NOMO-1 treated with dmso at 0.1 percent for 144 hours (cell line): ENCODE measurements around the gene ADNP.

ENCODE experiments used
- DNase-seq: peaks from one replicate; lab custom pipeline; 2025; ENCODE audit not compliant: unreplicated experiment; lab: John Stamatoyannopoulos, UW

ADNP gene

GRCh38 chr20:50874111-50874757 is 57.0 kb downstream of the ADNP start:
- DNase-seq: no peak

GRCh38 chr20:50873585-50873984 is 57.7 kb downstream of the ADNP start:
- no peak for DNase-seq

GRCh38 chr20:50872560-50873425 is 58.4 kb downstream of the ADNP start:
- DNase-seq: no peak

- DNase-seq: no peak
These were observed 60.6 kb downstream of the ADNP start for GRCh38 chr20:50870561-50871161.

- no peak for DNase-seq
These were observed 62.4 kb downstream of the ADNP start for GRCh38 chr20:50868509-50869495.

DNA sequence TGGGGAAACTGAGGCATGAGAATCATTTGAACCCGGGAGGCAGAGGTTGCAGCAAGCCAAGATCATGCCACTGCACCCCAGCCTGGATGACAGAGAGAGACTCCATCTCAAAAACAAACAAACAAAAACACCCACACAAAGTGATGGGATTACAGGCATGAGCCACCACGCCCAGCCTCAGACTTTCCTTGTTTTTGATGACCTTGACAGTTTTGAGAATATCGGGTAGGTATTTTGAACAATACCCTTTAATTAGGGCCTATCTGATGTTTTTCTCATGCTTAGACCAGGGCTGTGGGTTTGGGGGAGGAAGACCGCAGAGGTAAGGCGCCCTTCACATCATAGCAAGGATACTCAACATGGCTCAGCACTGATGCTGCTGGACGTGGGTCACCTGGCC is 63.4 kb downstream of the ADNP start:
- DNase-seq: no peak

GRCh38 chr20:50866831-50867230 is 64.4 kb downstream of the ADNP start:
- DNase-seq: no peak

DNA sequence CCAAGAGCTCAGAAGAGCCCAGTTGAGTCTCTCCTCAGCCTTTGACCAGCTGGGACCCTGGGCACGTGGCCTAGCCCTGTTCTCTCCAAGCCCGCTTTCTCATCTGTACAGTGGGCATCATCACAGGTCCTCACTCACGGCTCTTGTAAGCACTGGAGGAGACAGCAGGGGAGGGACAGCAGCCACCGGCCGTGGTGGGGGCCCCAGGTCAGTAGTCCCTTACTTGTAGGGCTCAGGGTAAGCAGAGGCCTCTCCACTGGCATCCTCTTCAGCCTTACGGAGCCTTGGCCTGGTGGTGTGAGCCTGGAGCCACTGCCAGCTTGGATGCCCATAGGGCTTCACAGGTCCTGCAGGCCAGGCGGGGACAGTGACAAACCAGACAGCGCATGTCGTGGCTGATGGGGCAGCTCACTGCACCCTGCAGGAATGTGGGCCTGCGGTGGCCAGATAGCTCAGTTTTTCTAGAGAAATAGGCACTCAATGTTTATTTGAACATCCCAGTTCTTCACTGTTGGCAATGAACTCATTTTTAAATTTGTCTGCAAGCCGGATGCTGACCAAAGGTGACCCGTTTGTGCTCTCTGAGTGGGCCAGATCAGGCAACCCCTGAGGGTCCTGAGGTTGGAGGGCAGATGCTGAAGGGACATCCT is 65.1 kb downstream of the ADNP start:
- no peak for DNase-seq

DNA sequence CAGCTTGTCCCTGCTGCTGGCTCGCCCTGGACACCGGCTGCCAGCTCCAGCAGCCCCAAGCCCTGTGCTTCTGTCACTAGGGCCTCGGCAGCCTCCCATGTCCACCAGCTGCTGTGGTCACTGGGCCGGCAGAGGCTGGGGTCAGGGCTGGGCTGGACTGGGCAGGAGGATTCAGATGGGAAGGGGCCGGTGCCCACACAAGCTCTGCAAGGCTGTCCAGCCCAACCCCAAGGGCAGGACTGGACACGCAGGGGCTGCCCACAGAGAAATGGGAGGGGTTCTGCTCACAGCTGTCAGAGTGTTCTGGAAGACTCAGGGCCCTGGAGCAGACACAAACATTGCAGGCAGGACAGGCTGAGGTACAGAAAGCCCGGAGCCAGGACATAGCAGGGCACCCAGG is 65.6 kb downstream of the ADNP start:
- DNase-seq: no peak

- DNase-seq: no peak
These were observed 66.1 kb downstream of the ADNP start for GRCh38 chr20:50865114-50865513.

DNA sequence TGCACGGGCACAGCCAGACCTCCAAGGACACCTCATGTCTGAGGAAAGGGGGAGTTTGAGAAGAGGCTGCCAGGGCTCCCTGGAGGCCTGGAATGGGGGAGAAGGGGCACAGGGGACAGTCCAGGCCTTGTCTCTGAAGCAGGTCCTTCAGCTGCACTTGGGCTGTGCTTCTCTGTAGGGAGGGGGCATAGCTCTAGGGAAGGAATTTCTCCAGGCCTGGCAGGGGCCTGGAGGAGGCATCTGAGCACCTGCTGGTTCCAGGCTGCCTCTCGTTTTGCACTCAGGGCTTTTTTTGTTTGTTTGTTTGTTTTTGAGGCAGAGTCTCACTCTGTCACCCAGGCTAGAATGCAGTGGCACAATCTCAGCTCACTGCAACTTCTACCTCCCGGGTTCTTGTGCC is 68.7 kb downstream of the ADNP start:
- no peak for DNase-seq

GRCh38 chr20:50861012-50861411 is 70.2 kb downstream of the ADNP start:
- no peak for DNase-seq

- no peak for DNase-seq
These were observed 72.1 kb downstream of the ADNP start for GRCh38 chr20:50859161-50859560.

DNA sequence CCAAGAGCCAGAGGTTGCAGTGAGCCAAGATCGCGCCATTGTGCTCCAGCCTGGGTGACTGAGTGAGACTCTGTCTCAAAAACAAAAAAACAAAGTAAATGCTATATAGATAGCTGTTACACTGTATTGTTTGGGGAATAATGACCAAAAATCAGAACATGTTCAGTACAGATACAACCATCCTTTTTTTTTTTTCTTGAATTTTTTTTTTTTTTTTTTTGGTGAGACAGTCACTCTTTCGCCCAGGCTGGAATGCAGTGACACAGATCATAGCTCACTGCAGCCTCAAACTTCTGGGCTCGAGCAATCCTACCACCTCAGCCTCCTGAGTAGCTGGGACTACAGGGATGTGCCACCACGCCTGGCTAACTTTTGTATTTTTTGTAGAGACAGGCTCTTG is 72.7 kb downstream of the ADNP start:
- no peak for DNase-seq

DNA sequence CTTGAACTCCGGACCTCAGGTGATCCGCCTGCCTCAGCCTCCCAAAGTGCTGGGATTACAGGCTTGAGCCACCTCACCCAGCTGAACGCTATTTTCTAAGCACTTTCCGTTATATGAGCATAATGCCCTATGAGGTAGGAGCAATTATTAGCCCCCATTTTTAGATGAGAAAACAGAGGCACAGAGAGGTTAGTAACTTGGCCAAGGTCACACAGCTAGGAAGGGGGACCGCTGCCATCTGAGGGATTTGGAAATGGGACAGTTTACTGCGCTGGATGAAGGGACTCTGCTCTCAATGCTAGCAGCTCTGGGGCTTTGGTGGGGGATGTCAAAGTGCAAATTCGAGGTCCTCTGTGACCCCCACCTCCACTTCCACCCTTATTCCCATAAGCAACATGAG is 73.9 kb downstream of the ADNP start:
- DNase-seq: no peak

DNA sequence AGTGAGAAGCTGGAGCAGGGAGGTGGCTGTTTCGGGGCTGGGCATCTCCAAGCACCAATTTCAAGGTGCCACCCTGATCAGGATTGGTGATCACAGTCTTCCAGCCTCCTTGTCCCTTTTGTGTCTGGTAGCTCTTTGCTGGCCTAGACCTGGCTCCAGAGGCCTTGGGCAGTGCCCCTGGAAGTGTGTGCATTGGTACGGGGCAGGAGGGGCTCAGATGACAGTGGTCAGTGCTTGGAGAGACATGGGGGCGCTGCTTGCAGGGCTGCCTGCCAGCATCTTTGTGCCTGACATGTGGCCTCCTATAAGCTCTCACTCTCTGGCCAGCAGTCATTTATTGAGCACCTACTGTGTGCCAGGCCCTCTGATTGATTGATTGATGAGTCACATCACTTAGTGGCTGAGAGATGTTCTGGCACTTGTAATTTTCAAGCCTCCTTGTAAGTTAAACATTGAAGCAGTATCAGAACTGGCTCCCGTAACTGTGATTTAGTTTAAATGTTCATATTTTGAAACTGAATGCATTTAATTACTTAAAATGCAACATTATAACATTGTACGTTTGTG is 74.7 kb downstream of the ADNP start:
- no peak for DNase-seq

DNA sequence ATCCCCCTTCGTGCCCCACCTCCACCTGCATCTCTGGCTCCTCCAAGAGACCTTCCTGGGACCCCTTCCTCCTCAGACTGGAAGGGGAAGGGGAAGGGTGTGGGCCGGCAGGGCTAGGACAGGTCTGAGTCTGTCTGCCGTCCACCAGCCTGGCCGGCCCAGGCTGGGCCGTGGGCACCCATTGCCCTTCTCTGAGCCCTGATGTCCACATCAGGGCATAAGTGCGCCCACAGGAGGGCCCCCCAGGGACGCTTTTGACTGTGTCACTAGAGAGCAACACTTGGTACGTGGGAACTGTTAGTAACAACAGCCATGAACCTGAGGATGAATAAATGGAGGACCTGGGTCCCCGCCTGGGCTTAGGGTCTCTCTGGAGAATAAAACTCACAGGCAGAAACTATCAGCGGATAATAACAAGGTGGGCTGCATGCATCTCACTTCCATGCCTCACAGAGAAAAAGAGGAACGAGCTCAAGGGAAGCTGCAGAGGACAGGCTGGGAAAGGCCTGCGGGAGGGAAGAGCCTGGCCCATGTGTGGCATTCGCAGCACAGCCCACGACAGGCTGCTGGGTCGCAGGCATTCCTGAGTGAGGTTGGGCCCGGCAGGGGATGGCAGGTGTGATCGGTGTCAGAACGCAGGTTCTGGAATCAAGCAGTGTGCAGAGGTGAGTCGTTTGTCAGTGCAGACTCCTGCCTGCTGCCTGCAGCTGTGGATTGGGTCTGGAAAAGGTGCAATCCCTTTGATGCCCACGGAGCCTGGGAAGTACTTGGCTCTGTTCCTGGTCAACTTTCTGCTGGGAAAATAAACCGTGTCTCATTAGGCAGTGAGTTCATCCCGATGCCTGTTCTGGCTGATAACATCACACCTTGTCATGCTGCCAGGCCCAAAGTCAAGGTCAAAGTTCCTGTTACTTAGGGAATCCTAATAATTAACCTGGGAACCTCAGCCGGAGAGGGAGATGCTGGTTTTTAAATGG is 75.5 kb downstream of the ADNP start:
- DNase-seq: no peak

GRCh38 chr20:50854506-50855249 is 76.6 kb downstream of the ADNP start:
- DNase-seq: no peak
